Stimulated activated CD4-positive, alpha-beta T cell treated with anti-CD3 and anti-CD28 coated beads, Interleukin-2, amount 100 ng/mL, for 24 hours (primary cell): ENCODE data around the gene FNDC8.
"Not testable (repeated sequence)": the region's sequence is repeated elsewhere in the genome, so short reads cannot be mapped to it uniquely, and the experiment has no call there.

Experiments used
- DNase-seq, 2 donors: peaks; one replicate each; pipeline ENCODE4 v3.0.0-alpha.2; 2020

Gene FNDC8

DNA sequence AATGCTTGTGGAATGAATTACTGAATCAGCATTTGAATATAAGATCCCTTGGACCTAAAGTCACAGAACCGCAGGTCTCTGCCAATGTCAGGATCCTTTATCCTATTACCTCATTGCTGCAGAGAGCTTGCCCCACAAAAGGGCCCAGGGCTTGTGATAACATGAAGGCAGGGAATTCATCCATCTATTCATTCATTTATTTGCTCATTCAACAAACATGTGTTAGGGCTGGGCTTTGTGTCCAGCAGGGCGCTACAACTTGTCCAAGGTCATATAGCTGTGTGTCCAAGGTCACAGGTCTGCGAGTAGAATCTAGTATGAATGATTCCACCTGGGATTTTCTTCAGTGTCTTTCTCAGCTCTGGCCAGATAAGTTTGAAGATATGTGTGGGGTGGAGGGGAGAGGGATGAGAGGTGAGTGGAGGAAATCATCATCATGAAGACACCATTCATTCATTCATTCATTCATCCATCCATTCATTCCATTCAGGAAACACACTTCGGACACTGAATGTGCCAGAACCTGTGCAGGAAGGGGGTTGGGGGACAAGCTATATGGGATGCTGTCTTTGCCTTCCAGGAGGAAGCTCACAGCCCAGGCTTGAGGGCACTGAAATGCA lies 24.9 kb downstream of the FNDC8 start:
- no peak for DNase-seq

DNA sequence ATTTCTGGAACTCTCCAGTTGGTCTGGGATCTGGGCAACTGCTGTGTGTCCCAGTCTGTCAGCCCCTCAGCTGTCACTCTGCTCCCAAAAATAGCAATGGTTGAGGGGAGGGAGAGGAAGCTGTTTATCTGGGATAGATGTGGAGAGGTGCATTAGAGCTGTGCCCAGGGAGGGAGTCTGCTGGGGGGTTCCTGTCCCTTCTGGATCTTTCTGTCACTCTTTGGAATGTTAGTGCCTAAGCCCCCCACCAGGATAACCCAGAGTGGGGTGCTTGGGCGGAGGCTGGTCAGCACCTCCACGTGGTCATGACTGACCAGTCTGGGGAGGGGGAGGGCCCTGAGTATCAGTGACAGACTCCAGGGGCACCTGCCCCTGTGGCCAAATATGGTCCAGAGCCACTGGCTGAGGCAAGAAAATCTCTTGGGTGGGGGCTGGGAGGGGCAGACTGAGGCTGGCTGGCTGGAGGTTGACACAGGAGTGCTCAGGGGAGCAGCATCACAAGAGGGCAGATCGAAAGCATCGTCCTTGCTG lies 26.0 kb downstream of the FNDC8 start, which contains the start of gene UNC45B:
UNC45B (plus strand) TSS at position 443 of the 531 bp plus-strand sequence. CDS start 447 bp downstream, outside the sequence.
- DNase-seq: no peak

DNA sequence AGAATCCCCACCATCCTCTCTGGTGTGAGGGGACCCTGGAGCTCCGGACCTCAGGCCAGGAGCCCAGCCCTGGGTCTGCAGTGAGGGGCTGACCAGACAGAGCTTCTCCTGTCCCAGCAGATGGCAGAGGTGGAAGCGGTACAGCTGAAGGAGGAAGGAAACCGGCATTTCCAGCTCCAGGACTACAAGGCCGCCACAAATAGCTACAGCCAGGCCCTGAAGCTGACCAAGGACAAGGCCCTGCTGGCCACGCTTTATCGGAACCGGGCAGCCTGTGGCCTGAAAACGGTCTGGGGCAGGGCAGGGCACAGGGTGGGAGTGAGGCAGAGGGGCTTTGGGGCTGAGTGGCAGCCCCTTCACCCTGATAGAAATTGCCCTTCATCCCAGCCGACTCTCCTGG lies 26.7 kb downstream of the FNDC8 start:
- DNase-seq: no peak

DNA sequence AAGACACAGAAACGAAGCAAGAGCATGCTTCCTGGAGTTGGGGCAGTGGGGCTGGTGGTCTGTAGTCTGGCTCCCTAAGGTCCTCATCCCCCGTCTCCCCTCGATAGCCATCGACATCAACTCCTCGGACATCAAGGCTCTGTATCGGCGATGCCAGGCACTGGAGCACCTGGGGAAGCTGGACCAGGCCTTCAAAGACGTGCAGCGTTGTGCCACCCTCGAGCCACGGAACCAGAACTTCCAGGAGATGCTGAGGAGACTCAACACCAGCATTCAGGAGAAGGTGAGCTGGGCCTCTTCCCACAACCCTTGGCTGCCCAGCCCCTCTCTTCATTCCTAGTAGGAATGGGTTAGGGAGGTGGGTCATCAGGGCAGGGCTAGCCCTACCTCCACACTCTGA lies 28.5 kb downstream of the FNDC8 start:
- DNase-seq: no peak

DNA sequence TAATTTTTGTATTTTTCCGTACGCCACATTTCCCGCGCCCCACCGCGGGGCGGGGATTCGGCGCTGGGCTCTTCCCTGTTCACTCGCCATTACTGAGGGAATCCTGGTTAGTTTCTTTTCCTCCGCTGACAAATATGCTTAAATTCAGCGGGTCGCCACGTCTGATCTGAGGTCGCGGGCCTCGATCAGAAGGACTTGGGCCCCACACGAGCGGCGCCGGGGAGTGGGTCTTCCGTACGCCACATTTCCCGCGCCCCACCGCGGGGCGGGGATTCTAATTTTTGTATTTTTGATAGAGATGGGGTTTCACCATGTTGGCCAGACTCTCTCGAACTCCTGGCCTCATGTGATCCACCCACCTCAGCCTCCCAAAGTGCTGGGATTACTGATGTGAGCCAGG lies 29.7 kb downstream of the FNDC8 start:
- DNase-seq: not testable (repeated sequence)

DNA sequence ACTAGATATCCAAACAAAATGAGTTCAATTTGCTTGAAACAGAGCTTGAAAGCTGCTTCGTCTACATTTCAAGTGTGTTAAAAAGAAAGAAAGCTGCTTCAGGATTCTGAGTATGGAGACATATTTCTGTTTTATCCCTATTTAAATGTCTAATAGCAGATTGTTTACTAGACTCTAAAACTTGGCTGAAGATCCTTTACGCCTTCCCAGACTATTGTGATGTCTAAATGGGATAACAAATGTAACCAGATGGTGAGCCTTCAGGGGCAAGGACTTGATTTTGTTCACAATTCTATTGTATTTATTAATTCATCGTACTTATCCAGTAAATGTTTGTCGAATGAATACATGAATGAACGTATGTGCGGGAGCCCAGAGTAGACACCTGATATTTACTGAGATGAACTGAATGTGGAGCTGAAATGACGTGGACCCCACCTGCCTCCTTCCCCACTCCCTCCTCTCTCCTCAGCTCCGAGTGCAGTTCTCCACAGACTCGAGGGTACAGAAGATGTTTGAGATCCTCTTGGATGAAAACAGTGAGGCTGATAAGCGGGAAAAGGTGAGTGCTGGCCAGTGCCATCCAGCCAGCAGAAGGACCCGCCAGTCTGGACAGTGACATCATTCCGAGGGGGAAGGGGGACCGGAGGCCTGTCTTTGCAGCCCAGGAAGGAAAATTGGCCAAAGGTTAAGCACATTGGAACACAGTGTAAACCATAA lies 31.2 kb downstream of the FNDC8 start:
- DNase-seq: no peak

DNA sequence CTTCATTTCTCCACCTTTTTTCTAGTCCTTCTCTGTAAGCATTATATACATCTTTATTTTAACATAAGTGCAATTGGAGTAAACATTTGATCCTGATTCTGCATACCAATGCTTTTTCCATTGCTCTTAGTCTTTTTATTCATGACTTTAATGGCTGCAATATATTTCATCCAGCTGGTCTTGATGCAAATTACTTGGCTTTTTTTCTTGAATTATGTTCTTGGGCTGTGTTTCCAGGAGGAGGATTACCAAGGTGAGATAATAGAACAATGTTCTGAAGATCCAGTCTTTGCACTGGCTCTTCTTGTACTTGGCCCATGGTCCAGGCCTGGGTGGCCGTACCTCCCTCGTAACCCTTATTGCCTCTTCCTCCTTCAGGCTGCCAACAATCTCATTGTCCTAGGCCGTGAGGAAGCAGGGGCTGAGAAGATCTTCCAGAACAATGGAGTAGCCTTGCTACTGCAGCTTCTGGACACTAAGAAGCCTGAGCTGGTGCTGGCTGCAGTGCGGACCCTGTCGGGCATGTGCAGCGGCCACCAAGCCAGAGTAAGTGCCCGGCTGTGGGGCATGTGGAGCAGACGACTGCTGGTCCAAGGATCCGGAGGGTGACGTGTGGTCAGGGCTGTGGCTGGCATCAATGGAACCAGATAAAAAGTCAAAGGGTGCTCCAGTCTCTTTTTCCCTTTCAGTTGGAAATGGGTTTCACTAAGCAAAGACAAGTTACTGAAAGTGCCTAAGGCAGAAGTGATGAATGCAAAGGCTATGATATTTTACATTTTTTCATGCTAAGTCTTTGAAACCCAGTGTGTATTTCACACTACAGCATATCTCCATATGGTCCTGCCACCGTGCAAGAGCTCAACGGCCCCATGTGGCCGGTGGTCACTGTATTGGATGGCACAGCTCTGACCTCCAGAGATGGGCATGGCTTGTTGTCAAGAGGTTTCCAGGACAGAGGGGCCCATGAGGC lies 33.1 kb downstream of the FNDC8 start:
- no peak for DNase-seq

DNA sequence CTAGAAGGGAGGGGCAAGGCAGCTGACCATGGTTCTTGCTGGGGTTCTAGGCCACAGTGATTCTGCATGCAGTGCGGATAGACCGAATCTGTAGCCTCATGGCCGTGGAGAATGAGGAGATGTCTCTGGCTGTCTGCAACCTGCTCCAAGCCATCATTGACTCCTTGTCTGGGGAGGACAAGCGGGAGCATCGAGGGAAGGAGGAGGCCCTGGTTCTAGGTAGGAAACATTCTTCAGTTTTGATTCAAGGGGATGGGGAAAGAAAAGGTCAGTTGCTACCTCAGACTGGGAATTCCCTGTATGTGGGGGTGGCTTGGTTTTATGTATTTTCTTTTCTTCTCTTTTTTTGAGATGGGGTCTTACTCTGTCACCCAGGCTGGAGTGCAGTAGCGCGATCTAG lies 33.8 kb downstream of the FNDC8 start:
- DNase-seq: no peak

DNA sequence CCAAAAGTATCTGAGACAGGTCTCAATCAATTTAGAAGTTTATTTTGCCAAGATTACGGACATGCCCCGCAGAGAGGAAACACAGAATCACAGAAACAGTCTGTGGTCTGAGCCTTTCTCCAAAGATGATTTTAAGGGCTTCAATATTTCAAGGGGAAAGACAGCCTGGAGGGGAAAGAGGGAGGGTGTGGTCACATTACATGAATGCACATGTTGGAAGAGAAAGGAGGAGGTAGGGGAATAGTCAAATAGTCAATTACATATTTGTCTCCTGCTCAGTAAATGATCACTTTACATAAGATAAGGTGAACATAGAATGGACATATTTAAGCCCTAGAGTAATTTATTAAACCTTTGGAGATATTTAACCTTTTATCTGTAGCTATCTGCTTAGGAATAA lies 38.5 kb downstream of the FNDC8 start:
- no peak for DNase-seq

DNA sequence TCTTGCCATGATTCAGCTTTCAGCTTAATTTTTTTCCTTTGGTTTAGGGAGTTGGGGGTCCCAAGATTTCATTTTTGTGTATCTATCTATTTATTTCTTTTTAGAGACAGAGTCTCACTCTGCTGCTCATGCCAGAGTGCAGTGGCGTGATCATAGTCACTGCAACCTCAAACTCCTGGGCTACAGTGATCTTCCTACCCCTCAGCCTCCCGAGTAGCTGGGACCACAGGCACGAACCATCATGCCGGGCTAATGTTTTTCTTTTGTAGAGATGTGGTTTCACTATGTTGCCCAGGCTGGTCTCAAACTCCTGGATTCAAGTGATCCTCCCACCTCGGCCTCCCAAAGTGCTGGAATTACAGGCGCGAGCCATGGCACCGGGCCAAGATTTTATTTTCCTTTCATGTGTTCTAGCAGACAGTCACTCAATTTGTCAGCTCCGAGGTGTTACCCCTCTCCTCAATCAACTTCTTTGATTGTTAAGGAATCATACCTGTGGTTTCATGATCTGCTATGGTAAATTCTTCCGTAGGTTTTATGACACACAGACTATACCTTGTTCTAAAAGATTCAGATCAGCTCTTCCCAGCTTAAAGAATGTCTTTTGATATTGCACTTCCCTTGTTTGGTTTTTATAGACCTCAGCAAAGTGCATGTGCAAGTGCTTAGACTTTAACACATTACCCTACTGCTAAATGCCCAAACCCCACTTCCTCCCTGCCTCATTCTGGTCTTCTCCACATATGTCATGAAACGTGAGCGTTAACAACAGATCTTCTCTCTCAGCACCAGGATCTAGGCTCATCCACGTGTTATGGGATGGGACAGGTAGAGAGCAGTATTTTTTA lies 39.2 kb downstream of the FNDC8 start:
- peak; percentile 35 to 43 for DNase-seq

DNA sequence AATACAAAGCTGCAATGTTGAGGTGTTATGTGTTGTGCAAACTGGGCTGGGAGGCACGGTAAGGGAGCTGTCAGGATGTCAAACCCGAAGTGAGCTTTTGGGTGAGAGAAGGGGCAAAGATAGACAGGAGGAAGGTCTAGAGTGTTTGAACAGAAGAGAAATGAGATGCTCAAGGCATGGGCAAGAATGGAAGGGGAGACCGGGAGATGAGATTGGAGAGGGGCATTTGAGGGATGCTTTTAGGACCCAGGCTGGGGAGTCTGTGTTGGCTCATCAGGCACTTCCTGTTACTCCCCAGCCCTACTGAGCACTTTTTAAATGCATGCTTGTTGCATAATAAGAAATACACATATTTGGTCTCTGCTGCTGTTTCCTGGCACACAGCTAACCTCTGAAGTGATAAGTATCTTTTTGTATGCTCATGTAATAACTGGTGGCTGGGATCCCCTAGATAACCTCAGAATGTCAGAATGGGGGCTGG lies 39.9 kb downstream of the FNDC8 start:
- DNase-seq: no peak

DNA sequence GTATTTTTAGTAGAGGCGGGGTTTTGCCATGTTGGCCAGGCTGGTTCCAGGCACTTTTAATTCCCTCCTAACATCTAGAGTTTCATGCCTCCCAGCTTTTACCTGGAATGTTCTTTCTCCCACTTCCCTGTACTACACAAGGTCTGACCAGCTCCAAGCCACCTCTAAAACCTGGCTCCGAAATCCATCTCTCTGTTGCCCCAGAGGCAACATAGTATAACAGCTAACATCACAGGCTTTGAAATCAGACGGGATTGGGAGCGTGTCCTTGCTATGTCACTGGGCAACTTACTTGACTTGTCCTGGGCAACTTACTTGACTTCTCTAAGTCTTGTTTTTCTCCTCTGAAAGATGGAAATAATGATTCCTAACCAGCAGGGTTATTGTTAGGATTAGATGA lies 41.3 kb downstream of the FNDC8 start:
- no peak for DNase-seq

DNA sequence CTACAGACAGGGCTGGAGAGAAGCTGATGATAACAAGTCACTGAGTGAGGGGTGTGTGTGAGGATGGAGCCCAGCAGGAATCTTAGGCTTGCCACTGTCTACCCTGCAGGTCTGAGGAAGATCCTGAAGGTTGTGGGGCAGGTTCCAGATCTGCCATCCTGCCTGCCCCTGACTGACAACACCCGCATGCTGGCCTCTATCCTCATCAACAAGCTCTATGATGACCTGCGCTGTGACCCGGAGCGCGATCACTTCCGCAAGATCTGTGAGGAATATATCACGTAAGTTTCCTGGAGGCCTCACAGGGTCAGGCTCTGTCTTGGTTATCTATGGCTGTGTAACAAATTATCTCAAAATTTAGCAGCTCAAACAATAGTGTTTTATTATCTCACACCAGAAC lies 42.5 kb downstream of the FNDC8 start:
- no peak for DNase-seq

DNA sequence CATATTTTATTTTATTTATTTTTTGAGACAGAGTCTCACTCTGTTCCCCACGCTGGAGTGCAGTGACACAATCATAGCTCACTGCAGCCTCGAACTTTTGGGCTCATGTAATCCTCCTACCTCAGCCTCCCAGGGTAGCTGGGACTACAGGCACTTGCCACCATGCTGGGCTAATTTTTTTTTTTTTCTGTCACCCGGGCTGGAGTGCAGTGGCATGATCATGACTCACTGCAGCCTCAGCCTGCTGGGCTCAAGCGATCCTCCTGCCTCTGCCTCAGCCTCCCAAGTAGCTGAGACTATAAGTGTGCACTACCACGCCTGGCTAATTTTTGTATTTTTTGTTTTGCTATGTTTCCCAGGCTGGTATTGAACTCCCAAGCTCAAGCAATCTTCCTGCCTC lies 43.3 kb downstream of the FNDC8 start:
- DNase-seq: no peak

DNA sequence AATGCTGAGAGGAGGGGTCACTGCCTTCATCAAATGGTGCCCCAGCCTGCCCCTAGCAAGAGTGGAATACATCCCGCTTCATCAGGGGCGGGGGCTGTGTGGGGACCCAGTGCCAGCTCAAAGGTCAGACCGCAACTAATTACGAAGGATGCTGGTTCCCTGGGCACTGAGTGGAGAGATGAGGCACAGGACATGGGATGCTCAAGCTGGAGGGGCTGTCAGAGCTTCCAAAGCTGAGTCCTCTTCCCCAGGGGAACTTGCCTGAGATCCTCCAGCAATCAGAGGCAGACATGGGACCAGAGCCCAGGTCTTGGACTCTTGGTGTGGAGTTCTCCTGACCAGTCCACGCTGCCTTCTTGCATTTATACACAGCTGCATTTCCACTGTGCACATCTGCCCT lies 45.1 kb downstream of the FNDC8 start:
- no peak for DNase-seq

DNA sequence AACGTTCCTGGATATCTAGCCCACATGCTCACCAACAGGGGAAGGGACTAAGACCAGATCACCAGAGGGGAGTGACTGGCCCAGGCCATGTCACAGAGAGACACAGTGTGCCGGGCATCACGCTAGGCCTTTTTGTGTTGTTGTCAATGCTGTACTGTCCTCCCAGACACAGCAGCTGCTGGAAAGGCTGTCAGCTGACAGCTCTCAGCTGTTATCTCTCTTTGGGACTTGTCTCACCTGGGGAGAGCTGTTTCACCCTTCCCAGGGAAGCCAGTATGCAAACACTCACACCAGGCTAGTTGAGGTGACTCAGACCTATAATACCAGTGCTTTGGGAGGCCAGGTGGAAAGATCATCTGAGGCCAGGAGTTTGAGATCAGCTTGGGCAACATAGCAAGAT lies 45.6 kb downstream of the FNDC8 start:
- no peak for DNase-seq

DNA sequence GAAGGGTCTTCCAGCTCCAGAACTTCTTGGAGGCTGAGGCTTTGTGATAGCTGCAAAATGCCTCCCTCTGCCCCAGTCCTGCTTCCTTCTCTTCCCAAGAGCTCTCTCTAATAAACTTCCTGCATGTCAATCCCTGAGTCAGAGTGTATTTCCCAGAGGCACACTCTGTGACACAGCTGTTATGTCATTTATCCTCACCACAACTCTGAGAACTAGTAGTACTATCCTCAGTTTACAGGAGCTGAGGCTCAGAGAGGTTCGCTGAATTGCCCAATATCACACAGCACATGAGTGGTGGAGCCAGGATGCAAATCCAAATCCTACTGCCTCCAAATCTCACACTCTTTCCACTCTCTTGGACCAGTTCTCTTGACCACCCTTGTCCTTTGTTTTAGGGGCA lies 46.3 kb downstream of the FNDC8 start:
- DNase-seq: no peak

DNA sequence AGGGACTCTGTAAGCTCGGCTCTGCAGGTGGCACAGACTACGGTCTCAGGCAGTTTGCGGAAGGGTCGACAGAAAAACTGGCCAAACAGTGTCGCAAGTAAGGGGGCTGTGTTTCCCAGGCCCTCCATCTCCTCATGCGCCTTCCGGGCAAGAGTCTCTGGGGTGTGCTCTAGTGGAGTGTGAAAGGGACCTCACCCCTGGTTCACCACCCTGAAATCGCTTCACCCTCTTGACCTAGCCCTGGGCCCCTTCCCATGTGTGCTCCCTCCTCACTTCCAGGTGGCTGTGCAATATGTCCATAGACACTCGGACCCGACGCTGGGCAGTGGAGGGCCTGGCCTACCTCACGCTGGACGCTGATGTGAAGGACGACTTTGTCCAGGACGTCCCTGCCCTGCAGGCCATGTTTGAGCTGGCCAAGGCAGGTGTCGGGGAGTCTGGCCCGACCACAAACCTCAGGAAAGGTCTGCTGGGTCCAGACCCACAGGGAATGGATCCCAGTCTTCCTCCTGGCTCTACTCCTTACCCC lies 48.5 kb downstream of the FNDC8 start:
- no peak for DNase-seq

DNA sequence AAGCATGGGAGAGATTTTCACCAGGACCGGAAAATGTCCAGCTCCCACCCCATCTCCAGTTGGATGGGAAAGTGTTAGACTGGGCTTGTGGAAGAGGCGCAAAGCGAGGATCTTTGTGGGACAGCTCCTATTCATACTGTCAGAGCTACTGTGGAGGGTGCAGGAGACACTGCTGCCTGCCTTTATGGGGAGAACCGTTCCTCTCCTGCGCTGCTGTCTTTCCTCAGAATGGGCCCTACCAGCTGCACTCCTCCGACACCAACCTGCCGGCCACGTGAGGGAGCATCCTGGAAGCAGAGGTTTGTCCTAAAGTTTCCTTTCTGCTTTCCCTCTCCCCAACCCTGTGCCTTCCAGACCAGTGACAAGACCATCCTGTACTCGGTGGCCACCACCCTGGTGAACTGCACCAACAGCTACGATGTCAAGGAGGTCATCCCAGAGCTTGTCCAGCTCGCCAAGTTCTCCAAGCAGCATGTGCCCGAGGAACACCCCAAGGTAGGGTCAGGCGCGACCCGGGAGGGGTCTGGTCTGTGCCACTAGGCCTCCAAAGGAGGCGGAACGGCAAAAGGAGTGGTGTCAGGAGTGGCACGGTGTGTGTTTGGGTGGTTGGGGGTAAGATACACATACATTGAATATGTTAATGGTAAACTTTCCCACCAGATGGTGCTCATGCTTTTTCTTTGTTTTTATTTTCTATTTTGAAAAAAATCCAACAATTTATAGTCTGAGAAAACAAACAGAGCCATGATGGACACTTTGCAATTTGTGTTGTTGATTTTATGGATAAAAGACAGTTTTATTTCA lies 49.8 kb downstream of the FNDC8 start:
- peak in 1 of 2 donors; percentile 34 for DNase-seq

DNA sequence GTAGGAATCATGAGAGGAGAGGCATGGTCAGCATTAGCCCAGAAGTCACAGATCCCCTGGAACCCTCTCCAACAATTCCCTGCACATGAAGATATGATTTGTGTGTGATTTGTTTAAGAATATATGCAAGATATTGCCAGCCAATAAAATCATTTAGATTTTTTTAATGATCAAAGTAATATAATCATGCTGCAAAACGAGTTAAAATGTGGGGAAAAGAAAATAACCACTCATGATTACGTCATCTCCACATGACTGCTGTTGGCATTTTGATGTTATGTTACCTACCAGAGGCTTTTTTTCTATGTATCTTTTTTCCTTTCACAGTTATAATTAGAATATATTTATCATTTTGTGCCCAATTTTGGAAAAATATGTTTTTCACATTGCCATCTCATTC lies 50.4 kb downstream of the FNDC8 start:
- DNase-seq: no peak

DNA sequence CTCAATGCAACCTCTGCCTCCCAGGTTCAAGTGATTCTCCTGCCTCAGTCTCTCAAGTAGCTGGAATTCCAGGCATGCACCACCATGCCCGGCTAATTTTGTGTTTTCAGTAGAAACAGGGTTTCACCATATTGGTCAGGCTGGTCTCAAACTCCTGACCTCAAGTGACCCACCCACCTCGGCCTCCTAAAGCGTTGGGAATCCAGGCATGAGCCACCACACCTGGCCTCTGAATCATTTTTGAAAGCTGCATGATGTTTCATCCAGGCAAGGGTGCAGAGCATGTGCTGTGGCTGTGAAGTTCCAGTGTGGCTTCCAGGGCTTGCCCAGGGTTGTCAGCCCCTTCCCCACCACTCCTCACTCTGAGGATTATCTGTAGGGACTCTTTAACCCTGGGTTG lies 50.9 kb downstream of the FNDC8 start:
- DNase-seq: not testable (repeated sequence)
